Measurements from ENCODE around the gene IQCK. TPM values are rescaled to one million over a fixed set of nuclear protein-coding genes. Genes with fewer than 3 reads are reported as not detected.

Gene IQCK
- total and polyA plus RNA-seq, 2 experiments from 2014 or later: 7.2 to 11.8 TPM

DNA sequence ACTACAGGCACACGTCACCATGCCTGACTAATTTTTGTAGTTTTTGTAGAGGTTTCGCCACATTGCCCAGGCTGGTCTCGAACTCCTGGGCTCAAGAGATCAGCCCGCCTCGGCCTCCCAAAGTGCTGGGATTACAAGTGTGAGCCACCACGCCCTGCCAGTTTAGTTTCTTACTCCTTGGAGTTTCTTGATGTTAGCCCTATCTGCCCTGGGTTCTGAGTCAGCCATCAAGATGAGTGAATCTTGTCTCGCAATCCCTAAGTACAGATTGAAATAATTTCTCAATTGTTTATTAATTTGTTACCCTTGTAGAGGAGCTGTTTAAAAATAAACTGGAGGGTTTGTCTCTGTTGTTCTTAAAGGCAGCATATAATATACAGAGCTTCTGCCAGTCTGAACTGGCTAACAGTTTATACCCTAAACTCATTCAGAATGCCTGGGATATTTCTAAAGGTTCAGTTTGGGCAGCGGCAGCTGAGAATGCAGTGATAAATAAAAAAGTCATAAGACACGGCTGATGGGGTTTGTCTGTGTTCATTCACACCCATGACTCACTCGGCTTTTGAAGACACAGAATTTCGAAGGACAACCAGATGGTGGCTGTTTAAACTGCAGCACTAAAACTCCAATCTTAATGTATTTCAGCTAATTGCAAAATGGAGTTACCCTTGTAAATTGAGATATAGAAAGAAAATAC lies 127.0 kb downstream of the IQCK start:
- Histone ChIP-seq H3K9me3 (ENCODE audit: low read depth) (no peaks in the 10 kb centered on the region), H2AFZ (no peak overlapping the region), H4K20me1 (ENCODE audit: insufficient read depth, poor library complexity, severe bottlenecking) (no peaks in the 10 kb centered on the region), H3K9me2 (replicated peaks; ENCODE audit: insufficient read depth) (no peaks in the 10 kb centered on the region), H3K4me1 (ENCODE audit: insufficient read depth) (no peaks in the 10 kb centered on the region), H3K4me2 (no peak overlapping the region), H3K27ac (peak overlapping the region; percentile 38), H3K4me3 (no peak overlapping the region), H3K79me2 (no peaks in the 10 kb centered on the region), H3K36me3 (replicated peaks; ENCODE audit: insufficient read depth, low read depth) (no peaks in the 10 kb centered on the region), H3K27me3 (no peaks in the 10 kb centered on the region)
- WGBS (ENCODE audit: low lambda C conversion rate, missing lambda C conversion rate): 74% methylated on average over 11 of the region's 11 CpGs
- DNase-seq (ENCODE audit: low spot score): peak; percentile 54
- TF ChIP-seq, protein P1, sequence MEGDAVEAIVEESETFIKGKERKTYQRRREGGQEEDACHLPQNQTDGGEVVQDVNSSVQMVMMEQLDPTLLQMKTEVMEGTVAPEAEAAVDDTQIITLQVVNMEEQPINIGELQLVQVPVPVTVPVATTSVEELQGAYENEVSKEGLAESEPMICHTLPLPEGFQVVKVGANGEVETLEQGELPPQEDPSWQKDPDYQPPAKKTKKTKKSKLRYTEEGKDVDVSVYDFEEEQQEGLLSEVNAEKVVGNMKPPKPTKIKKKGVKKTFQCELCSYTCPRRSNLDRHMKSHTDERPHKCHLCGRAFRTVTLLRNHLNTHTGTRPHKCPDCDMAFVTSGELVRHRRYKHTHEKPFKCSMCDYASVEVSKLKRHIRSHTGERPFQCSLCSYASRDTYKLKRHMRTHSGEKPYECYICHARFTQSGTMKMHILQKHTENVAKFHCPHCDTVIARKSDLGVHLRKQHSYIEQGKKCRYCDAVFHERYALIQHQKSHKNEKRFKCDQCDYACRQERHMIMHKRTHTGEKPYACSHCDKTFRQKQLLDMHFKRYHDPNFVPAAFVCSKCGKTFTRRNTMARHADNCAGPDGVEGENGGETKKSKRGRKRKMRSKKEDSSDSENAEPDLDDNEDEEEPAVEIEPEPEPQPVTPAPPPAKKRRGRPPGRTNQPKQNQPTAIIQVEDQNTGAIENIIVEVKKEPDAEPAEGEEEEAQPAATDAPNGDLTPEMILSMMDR (IDR thresholded peaks at IDR 0.05; ENCODE audit: poor library complexity): no peak
- TF ChIP-seq EZH2phosphoT487 (IDR thresholded peaks at IDR 0.05; ENCODE audit: low read depth, severe bottlenecking, unreplicated experiment): no peak
- TF ChIP-seq EZH2 (IDR thresholded peaks at IDR 0.05; ENCODE audit: borderline replicate concordance): no peak

DNA sequence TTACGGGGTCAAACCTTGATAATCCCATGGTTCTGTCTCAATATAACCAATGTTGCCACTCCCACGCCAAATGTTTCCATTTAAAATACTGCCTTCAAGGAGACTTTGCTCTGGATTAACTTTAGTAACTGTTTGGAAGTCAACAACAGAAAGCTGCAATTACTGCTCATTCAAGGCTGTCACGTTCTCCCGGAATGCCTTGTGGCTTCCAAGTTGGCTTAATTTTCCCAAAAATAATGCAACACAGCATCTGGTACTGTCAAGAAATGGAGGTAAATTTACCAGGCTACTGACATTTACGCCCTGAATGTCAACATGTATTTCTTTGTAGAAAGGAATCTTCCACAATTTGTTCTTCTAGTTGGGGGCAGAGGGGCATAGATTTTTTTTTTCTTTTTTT lies 128.4 kb downstream of the IQCK start:
- H3K4me1 ChIP-seq (ENCODE audit: insufficient read depth): no peaks in the 10 kb centered on the region
- 60% methylated on average over 5 of the region's 5 CpGs for WGBS (ENCODE audit: low lambda C conversion rate, missing lambda C conversion rate)
- DNase-seq (ENCODE audit: low spot score): no peak

DNA sequence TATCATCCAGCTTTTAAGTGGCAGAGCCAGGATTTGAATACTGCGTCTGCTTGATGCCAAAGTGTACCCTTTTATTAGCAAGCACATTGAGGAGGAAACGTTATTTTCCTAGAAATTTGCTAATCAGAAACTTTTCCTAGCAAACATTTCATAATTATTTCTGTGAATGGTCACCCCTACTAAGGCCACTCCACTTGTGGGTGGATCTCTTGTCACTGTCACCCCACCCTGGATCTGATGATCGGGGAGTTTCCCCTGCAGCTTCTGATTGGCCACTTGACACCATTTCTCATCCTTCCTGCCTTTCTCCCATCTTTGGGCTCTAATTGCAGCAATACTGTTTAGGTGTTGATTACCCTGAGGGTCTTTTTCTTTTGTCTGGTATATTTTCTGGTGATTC lies 130.7 kb downstream of the IQCK start:
- no peak overlapping the region for H3K27ac ChIP-seq
- DNase-seq (ENCODE audit: low spot score): no peak
- H3K4me1 ChIP-seq (ENCODE audit: insufficient read depth): no peaks in the 10 kb centered on the region
- no peaks in the 10 kb centered on the region for H3K9me3 ChIP-seq (ENCODE audit: low read depth)
- no peak overlapping the region for H3K4me2 ChIP-seq
- H3K36me3 ChIP-seq (replicated peaks; ENCODE audit: insufficient read depth, low read depth): no peaks in the 10 kb centered on the region
- TF ChIP-seq EZH2phosphoT487 (IDR thresholded peaks at IDR 0.05; ENCODE audit: low read depth, severe bottlenecking, unreplicated experiment) (no peak), EZH2 (IDR thresholded peaks at IDR 0.05; ENCODE audit: borderline replicate concordance) (no peak)
- TF ChIP-seq, protein P1 (IDR thresholded peaks at IDR 0.05; ENCODE audit: poor library complexity): no peak
- H4K20me1 ChIP-seq (ENCODE audit: insufficient read depth, poor library complexity, severe bottlenecking): no peaks in the 10 kb centered on the region
- no peaks in the 10 kb centered on the region for H3K27me3 ChIP-seq
- H3K4me3 ChIP-seq: no peak overlapping the region
- H3K9me2 ChIP-seq (replicated peaks; ENCODE audit: insufficient read depth): no peaks in the 10 kb centered on the region
- no peaks in the 10 kb centered on the region for H3K79me2 ChIP-seq
- 89% methylated on average over 3 of the region's 3 CpGs for WGBS (ENCODE audit: low lambda C conversion rate, missing lambda C conversion rate)
- no peak overlapping the region for H2AFZ ChIP-seq

More for the DNA sequence above, 128.4 kb downstream of the IQCK start:
- Histone ChIP-seq H3K27ac (no peak overlapping the region), H3K4me3 (no peak overlapping the region), H3K9me2 (replicated peaks; ENCODE audit: insufficient read depth) (no peaks in the 10 kb centered on the region), H3K4me2 (no peak overlapping the region), H3K27me3 (no peaks in the 10 kb centered on the region), H2AFZ (no peak overlapping the region), H3K36me3 (replicated peaks; ENCODE audit: insufficient read depth, low read depth) (no peaks in the 10 kb centered on the region), H4K20me1 (ENCODE audit: insufficient read depth, poor library complexity, severe bottlenecking) (no peaks in the 10 kb centered on the region), H3K79me2 (no peaks in the 10 kb centered on the region), H3K9me3 (ENCODE audit: low read depth) (no peaks in the 10 kb centered on the region)
- no peak for TF ChIP-seq EZH2 (IDR thresholded peaks at IDR 0.05; ENCODE audit: borderline replicate concordance)
- TF ChIP-seq, protein P1 (IDR thresholded peaks at IDR 0.05; ENCODE audit: poor library complexity): no peak
- TF ChIP-seq EZH2phosphoT487 (IDR thresholded peaks at IDR 0.05; ENCODE audit: low read depth, severe bottlenecking, unreplicated experiment): no peak

Measured in hepatocyte (in vitro differentiated cells).